Stimulated activated CD8-positive, alpha-beta memory T cell treated with anti-CD3 and anti-CD28 coated beads, Interleukin-15, amount 100 ng/mL, for 48 hours (primary cell): ENCODE measurements around the gene MARCHF5.
"Not testable (repeated sequence)": the region's sequence is repeated elsewhere in the genome, so short reads cannot be mapped to it uniquely, and the experiment has no call there.

Source experiments
- DNase-seq, 2 donors: peaks; one replicate each; pipeline ENCODE4 v3.0.0-alpha.2; 2020; ENCODE audit warnings: low read depth in 2 of 2

MARCHF5 gene

DNA sequence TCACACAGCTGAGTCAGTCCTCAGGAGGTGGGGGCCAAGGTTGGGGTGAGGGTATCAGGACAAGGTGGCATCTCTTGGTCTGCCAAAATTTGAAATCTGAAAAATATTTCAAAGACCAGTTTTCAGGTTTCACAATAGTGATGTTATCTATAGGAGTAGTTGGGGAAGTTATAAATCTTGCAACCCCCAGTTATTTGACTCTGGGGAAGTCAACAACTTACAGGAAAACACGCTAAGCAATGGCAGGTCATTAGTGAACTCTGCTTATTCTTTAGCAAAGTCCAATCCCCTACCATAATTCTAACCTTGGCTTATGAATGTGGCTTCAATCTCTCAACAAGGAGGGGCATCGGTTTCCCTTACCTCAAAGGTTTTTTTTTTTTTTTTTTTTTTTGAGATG lies 94.9 kb downstream of the MARCHF5 start:
- DNase-seq, result no peak

DNA sequence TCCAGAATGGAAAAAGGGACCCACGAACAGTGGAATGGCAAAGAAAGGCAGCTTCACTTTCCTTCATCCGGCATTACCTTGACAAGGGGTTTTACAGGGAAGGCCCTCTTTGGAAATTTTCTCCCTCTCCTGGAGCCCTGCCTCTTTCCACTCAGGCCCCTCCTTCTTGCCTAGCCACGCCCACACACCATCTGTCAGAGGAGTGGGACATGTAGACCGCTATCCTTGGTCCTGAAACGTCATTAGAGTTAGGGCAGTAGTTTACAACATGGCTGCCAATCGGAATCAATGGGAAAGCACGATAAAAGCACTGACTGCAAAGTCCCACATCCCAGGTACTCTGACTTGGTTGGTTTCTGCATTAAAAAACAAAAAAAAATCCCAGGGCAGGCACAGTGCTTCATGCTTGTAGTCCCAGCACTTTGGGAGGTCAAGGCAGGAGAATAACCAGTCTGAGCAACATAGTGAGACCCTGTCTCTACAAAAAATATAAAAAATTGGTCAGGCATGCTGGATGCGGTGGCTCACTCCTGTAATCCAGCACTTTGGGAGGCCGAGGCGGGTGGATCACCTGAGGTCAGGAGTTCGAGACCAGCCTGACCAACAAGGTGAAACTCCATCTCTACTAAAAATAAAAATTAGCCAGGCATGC lies 96.4 kb downstream of the MARCHF5 start:
- no peak for DNase-seq

DNA sequence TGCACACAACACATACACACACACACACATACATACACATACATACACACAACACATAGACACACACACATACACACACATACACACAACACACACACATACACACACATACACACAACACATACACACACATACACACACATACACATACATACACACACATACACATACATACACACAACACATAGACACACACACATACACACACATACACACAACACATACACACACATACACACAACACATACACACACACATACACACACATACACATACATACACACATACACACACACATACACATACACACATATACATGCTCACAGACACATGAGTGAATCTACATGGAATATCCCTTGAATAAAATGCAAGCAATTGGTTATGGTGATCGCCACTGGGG lies 102.2 kb downstream of the MARCHF5 start:
- not testable (repeated sequence) for DNase-seq

- no peak for DNase-seq
These were observed 104.3 kb downstream of the MARCHF5 start for GRCh38 chr10:92395271-92395670.

DNA sequence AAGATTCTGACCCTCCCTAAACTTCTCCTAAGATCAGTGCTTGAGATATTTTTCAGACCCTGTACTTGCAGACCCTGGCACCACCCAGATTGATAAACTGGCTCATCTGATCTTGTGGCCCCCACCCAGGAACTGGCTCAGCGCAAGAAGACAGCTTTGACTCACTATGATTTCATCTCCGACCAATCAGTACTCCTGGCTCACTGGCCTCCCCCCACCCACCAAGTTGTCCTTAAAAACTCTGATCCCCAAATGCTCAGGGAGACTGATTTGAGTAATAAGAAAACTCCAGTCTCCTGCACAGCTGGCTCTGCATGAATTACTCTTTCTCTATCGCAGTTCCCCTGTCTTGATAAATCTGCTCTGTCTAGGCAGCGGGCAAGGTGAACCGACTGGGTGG lies 111.3 kb downstream of the MARCHF5 start:
- DNase-seq, result not testable (repeated sequence)
